A673 (cell line): ENCODE measurements around the gene CHERP. TPM values are rescaled to one million over a fixed set of nuclear protein-coding genes. Genes with fewer than 3 reads are reported as not detected.

ENCODE experiments used
- BruUV-seq: library from RNA; stranded (reverse); fragments of 400-500 nt; replicated peaks from 2 replicates; lab custom pipeline; 2021; lab: Mats Ljungman, UMichigan
- CTCF ChIA-PET: fragments of 300-600 bp; sonication (Branson Sonifier 250); formaldehyde crosslinking; loops from one replicate; lab custom pipeline; 2022; ENCODE audit warnings: antibody characterized with exemption; lab: Charles Lee
- POLR2A ChIA-PET: fragments of 300-600 bp; sonication (Branson Sonifier 250); formaldehyde crosslinking; loops from one replicate; lab custom pipeline; 2022; ENCODE audit warnings: antibody characterized with exemption; ENCODE audit not compliant: low non-redundant PET; lab: Charles Lee
- DNase-seq: peaks from one replicate; pipeline ENCODE4 v3.0.0-alpha.2; 2015; ENCODE audit warnings: low spot score
- H3K27ac ChIP-seq: fragments of 200-600 bp; sonication (generic); 2 replicates; pipeline ENCODE4 v1.5.1; 2016; ENCODE audit warnings: mixed run types, low read depth, mild to moderate bottlenecking, mixed read lengths, antibody characterized with exemption, low read length; ENCODE audit not compliant: poor library complexity, severe bottlenecking
- H3K27me3 ChIP-seq: fragments of 200-600 bp; sonication (generic); replicated peaks from 2 replicates; pipeline ENCODE4 v1.6.1; 2017; ENCODE audit warnings: mixed run types, low read depth, mild to moderate bottlenecking, mixed read lengths, antibody characterized with exemption, low read length; ENCODE audit not compliant: insufficient read depth, poor library complexity
- H3K36me3 ChIP-seq: fragments of 200-600 bp; sonication (generic); 2 replicates; pipeline ENCODE4 v1.6.1; 2016; ENCODE audit warnings: mixed run types, mild to moderate bottlenecking, mixed read lengths, antibody characterized with exemption, low read length; ENCODE audit not compliant: insufficient read depth, poor library complexity, severe bottlenecking
- H3K4me1 ChIP-seq: fragments of 200-600 bp; sonication (generic); 2 replicates; pipeline ENCODE4 v1.6.1; 2017; ENCODE audit warnings: mixed run types, mild to moderate bottlenecking, mixed read lengths, antibody characterized with exemption, low read length; ENCODE audit not compliant: insufficient read depth, poor library complexity, severe bottlenecking
- H3K4me3 ChIP-seq: fragments of 200-600 bp; sonication (generic); 2 replicates; pipeline ENCODE4 v1.5.1; 2016; ENCODE audit warnings: low read depth, mixed run types, mild to moderate bottlenecking, mixed read lengths, low read length; ENCODE audit not compliant: poor library complexity, severe bottlenecking
- H3K9me3 ChIP-seq: fragments of 200-600 bp; sonication (generic); 2 replicates; pipeline ENCODE4 v1.6.1; 2016; ENCODE audit warnings: mixed run types, low read depth, mild to moderate bottlenecking, mixed read lengths, antibody characterized with exemption, low read length; ENCODE audit not compliant: poor library complexity, severe bottlenecking
- CTCF ChIP-seq: fragments of 300-800, 200-600 bp; sonication (generic); conservative IDR thresholded peaks from 2 replicates; pipeline ENCODE4 v1.5.1; 2017; ENCODE audit warnings: low read depth, mild to moderate bottlenecking, antibody characterized with exemption, low read length, moderate library complexity, mixed read lengths
- EZH2 ChIP-seq: fragments of 200-600 bp; sonication (generic); IDR thresholded peaks from 2 replicates; pipeline ENCODE4 v1.6.1; 2017; ENCODE audit warnings: borderline replicate concordance, low read depth, mild to moderate bottlenecking, mixed read lengths, antibody characterized with exemption, low read length; ENCODE audit not compliant: poor library complexity, severe bottlenecking
- intact Hi-C: fragments of 100-400 bp; cut with micrococcal nuclease; formaldehyde crosslinking; loops from one replicate; pipeline ENCODE4 v1.10.0; 2022; ENCODE audit not compliant: unreplicated experiment
- total RNA-seq: library from RNA; stranded (reverse); gene quantifications from 2 replicates; pipeline ENCODE4 v1.2.3, GENCODE V29; 2021

CHERP gene
- total RNA-seq, 1 experiment from 2014 or later, result 98.4 TPM

GRCh38 chr19:16586991-16587832, 45.0 kb upstream of the CHERP start:
- Histone ChIP-seq H3K4me1 (peaks cover 70% of the 10 kb centered on the region), H3K4me3 (no peak overlapping the region), H3K27me3 (no peaks in the 10 kb centered on the region), H3K9me3 (no peaks in the 10 kb centered on the region), H3K27ac (peak overlapping the region; percentile 52), H3K36me3 (no peaks in the 10 kb centered on the region)
- TF ChIP-seq CTCF, result no peak
- TF ChIP-seq EZH2, result no peak
- intact Hi-C loops, result no loop called here
- CTCF ChIA-PET, result no interaction called here
- DNase-seq, result no peak
- BruUV-seq, result no TSS peak
- POLR2A ChIA-PET, result no interaction called here

GRCh38 chr19:16586477-16586871, 44.2 kb upstream of the CHERP start:
- ChIA-PET POLR2A (no interaction called here), CTCF (no interaction called here)
- no TSS peak for BruUV-seq
- H3K36me3 ChIP-seq, result no peaks in the 10 kb centered on the region
- peak overlapping the region; percentile 52 for H3K27ac ChIP-seq
- H3K4me3 ChIP-seq, result no peak overlapping the region
- no peaks in the 10 kb centered on the region for H3K9me3 ChIP-seq
- TF ChIP-seq EZH2 (no peak), CTCF (no peak)
- peaks cover 70% of the 10 kb centered on the region for H3K4me1 ChIP-seq
- no peak for DNase-seq
- intact Hi-C loops, result no loop called here
- H3K27me3 ChIP-seq, result no peaks in the 10 kb centered on the region

GRCh38 chr19:16585808-16586476, 43.7 kb upstream of the CHERP start:
- POLR2A ChIA-PET, result no interaction called here
- peak overlapping the region; percentile 53 for H3K27ac ChIP-seq
- no peak for TF ChIP-seq CTCF
- H3K4me1 ChIP-seq, result peaks cover 70% of the 10 kb centered on the region
- CTCF ChIA-PET, result no interaction called here
- intact Hi-C loops, result no loop called here
- no peaks in the 10 kb centered on the region for H3K36me3 ChIP-seq
- DNase-seq, result no peak
- H3K4me3 ChIP-seq, result no peak overlapping the region
- H3K9me3 ChIP-seq, result no peaks in the 10 kb centered on the region
- no peaks in the 10 kb centered on the region for H3K27me3 ChIP-seq
- BruUV-seq, result no TSS peak
